Measurements from ENCODE around the gene BTG4. TPM values are rescaled to one million over a fixed set of nuclear protein-coding genes. Genes with fewer than 3 reads are reported as not detected.

Gene BTG4
- total RNA-seq, 3 donors from 2014 or later (not counting 1 experiment from before 2014, with no cell fraction given), result not detected

- Histone ChIP-seq H3K4me3 (ENCODE audit: low read length) (no peak overlapping the region), H3K9me3 (ENCODE audit: control insufficient read depth, insufficient read depth, low read length) (no peaks in the 10 kb centered on the region), H3K27me3 (ENCODE audit: control insufficient read depth, insufficient read depth, low read length) (no peaks in the 10 kb centered on the region), H3K36me3 (ENCODE audit: control insufficient read depth, insufficient read depth, low read length) (no peaks in the 10 kb centered on the region), H3K4me1 (ENCODE audit: control insufficient read depth, insufficient read depth, low read length) (peaks cover 21% of the 10 kb centered on the region), H3K27ac (ENCODE audit: low read length) (no peak overlapping the region)
- DNase-seq (no peak), ATAC-seq (no peak)
- Mint-ChIP-seq H3K4me1 (peaks cover 17% of the 10 kb centered on the region in 2 donors), H3K9me3 (no peaks in the 10 kb centered on the region), H3K4me3 (no peak overlapping the region), H3K27ac (no peak overlapping the region), H3K36me3 (no peaks in the 10 kb centered on the region), H3K27me3 (ENCODE audit: low read depth in 2 of 2) (peaks cover 0 to under 1% of the 10 kb centered on the region in 2 donors)
- intact Hi-C loops (cut with micrococcal nuclease), result no loop called here
- 77% methylated on average over 11 of the region's 11 CpGs for WGBS (ENCODE audit: insufficient coverage)
- TF ChIP-seq CTCF (IDR thresholded peaks at IDR 0.05), result no peak
These were observed 63.2 kb downstream of the BTG4 start for GRCh38 chr11:111448831-111449557.

GRCh38 chr11:111448414-111448813 lies 63.8 kb downstream of the BTG4 start:
- 93% methylated on average over 8 of the region's 8 CpGs for WGBS (ENCODE audit: insufficient coverage)
- no peaks in the 10 kb centered on the region for H3K36me3 ChIP-seq (ENCODE audit: control insufficient read depth, insufficient read depth, low read length)
- H3K36me3 Mint-ChIP-seq, result no peaks in the 10 kb centered on the region
- no peaks in the 10 kb centered on the region for H3K9me3 Mint-ChIP-seq
- TF ChIP-seq CTCF (IDR thresholded peaks at IDR 0.05), result no peak
- H3K27ac Mint-ChIP-seq, result no peak overlapping the region
- H3K4me1 ChIP-seq (ENCODE audit: control insufficient read depth, insufficient read depth, low read length), result peaks cover 21% of the 10 kb centered on the region
- no peak overlapping the region for H3K27ac ChIP-seq (ENCODE audit: low read length)
- peaks cover 17% of the 10 kb centered on the region in 2 donors for H3K4me1 Mint-ChIP-seq
- H3K4me3 ChIP-seq (ENCODE audit: low read length), result no peak overlapping the region
- ATAC-seq (no peak), DNase-seq (no peak)
- no peak overlapping the region for H3K4me3 Mint-ChIP-seq
- intact Hi-C loops (cut with micrococcal nuclease), result no loop called here
- no peaks in the 10 kb centered on the region for H3K27me3 ChIP-seq (ENCODE audit: control insufficient read depth, insufficient read depth, low read length)
- H3K27me3 Mint-ChIP-seq (ENCODE audit: low read depth in 2 of 2), result no peaks in the 10 kb centered on the region
- H3K9me3 ChIP-seq (ENCODE audit: control insufficient read depth, insufficient read depth, low read length), result no peaks in the 10 kb centered on the region

GRCh38 chr11:111447931-111448330 lies 64.3 kb downstream of the BTG4 start:
- Histone ChIP-seq H3K36me3 (ENCODE audit: control insufficient read depth, insufficient read depth, low read length) (no peaks in the 10 kb centered on the region), H3K9me3 (ENCODE audit: control insufficient read depth, insufficient read depth, low read length) (no peaks in the 10 kb centered on the region), H3K4me1 (ENCODE audit: control insufficient read depth, insufficient read depth, low read length) (peaks cover 21% of the 10 kb centered on the region), H3K27ac (ENCODE audit: low read length) (no peak overlapping the region), H3K27me3 (ENCODE audit: control insufficient read depth, insufficient read depth, low read length) (no peaks in the 10 kb centered on the region), H3K4me3 (ENCODE audit: low read length) (no peak overlapping the region)
- DNase-seq, result no peak
- H3K27me3 Mint-ChIP-seq (ENCODE audit: low read depth in 2 of 2), result no peaks in the 10 kb centered on the region
- H3K4me3 Mint-ChIP-seq, result no peak overlapping the region
- H3K4me1 Mint-ChIP-seq, result peaks cover 17% of the 10 kb centered on the region in 2 donors
- 97% methylated on average over 5 of the region's 5 CpGs for WGBS (ENCODE audit: insufficient coverage)
- intact Hi-C loops (cut with micrococcal nuclease), result no loop called here
- H3K9me3 Mint-ChIP-seq, result no peaks in the 10 kb centered on the region
- ATAC-seq, result no peak
- TF ChIP-seq CTCF (IDR thresholded peaks at IDR 0.05), result no peak
- H3K27ac Mint-ChIP-seq, result peak overlapping the region in 1 of 2 donors; percentile 59
- H3K36me3 Mint-ChIP-seq, result no peaks in the 10 kb centered on the region

GRCh38 chr11:111447112-111447471 lies 65.1 kb downstream of the BTG4 start:
- 68% methylated on average over 4 of the region's 4 CpGs for WGBS (ENCODE audit: insufficient coverage)
- no peaks in the 10 kb centered on the region for H3K27me3 ChIP-seq (ENCODE audit: control insufficient read depth, insufficient read depth, low read length)
- no peak overlapping the region for H3K27ac ChIP-seq (ENCODE audit: low read length)
- Mint-ChIP-seq H3K4me1 (peaks cover 17% of the 10 kb centered on the region in 2 donors), H3K36me3 (no peaks in the 10 kb centered on the region), H3K27ac (peak overlapping the region; percentile 19 to 59), H3K4me3 (no peak overlapping the region), H3K27me3 (ENCODE audit: low read depth in 2 of 2) (no peaks in the 10 kb centered on the region), H3K9me3 (no peaks in the 10 kb centered on the region)
- no peaks in the 10 kb centered on the region for H3K9me3 ChIP-seq (ENCODE audit: control insufficient read depth, insufficient read depth, low read length)
- no peak overlapping the region for H3K4me3 ChIP-seq (ENCODE audit: low read length)
- H3K4me1 ChIP-seq (ENCODE audit: control insufficient read depth, insufficient read depth, low read length), result peaks cover 21% of the 10 kb centered on the region
- no peak for TF ChIP-seq CTCF (IDR thresholded peaks at IDR 0.05)
- intact Hi-C loops (cut with micrococcal nuclease), result no loop called here
- no peak for ATAC-seq
- DNase-seq, result no peak
- no peaks in the 10 kb centered on the region for H3K36me3 ChIP-seq (ENCODE audit: control insufficient read depth, insufficient read depth, low read length)
